Measurements from ENCODE around the gene MPHOSPH10.
"Not testable (repeated sequence)": the region's sequence is repeated elsewhere in the genome, so short reads cannot be mapped to it uniquely, and the experiment has no call there.

Gene MPHOSPH10

DNA sequence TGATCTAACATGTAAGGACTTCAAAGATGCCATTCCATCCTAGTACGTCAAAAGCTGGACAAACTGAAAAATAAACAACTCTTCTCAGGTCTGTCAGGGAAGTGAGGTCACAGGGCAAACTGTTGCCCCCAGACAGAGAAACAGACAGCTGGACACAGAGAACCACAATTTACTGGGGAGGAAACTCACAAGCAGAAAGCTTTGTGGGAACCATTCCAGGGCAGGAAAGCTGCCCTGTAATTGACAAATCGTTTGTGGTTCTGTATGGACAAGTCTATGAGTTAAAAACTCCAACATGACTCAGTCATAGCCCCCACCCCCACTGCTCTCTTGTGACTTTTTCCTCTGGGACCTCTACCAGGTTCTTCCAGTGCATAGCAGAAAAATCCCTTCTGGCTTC is 28.8 kb upstream of the MPHOSPH10 start:
- DNase-seq (ENCODE audit: insufficient read length, low spot score) (no peak), FAIRE-seq (no peak)
- TF ChIP-seq POU2F2 (IDR thresholded peaks at IDR 0.05; ENCODE audit: low read depth, low read length) (no peak), SPI1 (IDR thresholded peaks at IDR 0.05; ENCODE audit: low read depth, low read length) (no peak), TAF1 (IDR thresholded peaks at IDR 0.05; ENCODE audit: low read depth, low read length) (no peak), POLR2AphosphoS5 (IDR thresholded peaks at IDR 0.05; ENCODE audit: low read depth, low read length) (no peak), POLR2A (IDR thresholded peaks at IDR 0.05; ENCODE audit: low read depth, low read length) (no peak), PAX5 (IDR thresholded peaks at IDR 0.05; ENCODE audit: insufficient read depth, low read length, severe bottlenecking) (no peak)

DNA sequence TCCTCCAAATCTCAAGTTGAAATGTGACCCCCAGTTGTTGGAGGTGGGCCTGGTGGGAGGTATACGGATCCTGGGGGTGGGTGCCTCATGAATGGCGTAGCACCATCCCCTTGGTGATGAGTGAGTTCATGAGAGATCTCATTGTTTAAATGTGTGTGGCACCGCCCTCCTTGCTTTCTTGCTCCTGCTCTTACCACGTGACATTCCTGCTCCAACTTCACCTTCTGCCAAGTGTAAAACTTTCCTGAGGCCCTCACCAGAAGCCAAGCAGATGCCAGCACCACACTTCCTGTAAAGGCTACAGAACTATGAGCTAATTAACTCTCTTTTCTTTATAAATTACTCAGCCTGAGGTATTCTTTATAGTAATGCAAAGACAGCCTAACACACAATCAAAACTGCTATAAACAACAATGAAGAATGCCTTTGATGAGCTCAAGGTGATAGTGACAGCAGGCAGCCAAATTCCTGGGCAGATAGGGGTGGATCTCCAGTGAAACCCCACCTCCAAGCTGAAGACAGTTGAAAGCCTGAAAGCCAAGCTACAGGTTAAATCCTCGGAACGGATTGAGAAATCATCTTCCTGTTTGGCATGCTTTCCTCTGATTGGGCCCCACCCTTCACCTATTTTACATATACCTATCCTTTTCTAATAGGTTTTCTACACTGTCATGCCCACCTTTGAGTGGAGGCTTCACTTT is 27.3 kb upstream of the MPHOSPH10 start:
- FAIRE-seq (no peak), DNase-seq (ENCODE audit: insufficient read length, low spot score) (no peak)
- no peak for TF ChIP-seq POU2F2 (IDR thresholded peaks at IDR 0.05; ENCODE audit: low read depth, low read length)
- no peak for TF ChIP-seq TAF1 (IDR thresholded peaks at IDR 0.05; ENCODE audit: low read depth, low read length)
- TF ChIP-seq POLR2AphosphoS5 (IDR thresholded peaks at IDR 0.05; ENCODE audit: low read depth, low read length) = no peak
- no peak for TF ChIP-seq SPI1 (IDR thresholded peaks at IDR 0.05; ENCODE audit: low read depth, low read length)
- no peak for TF ChIP-seq PAX5 (IDR thresholded peaks at IDR 0.05; ENCODE audit: insufficient read depth, low read length, severe bottlenecking)
- no peak for TF ChIP-seq POLR2A (IDR thresholded peaks at IDR 0.05; ENCODE audit: low read depth, low read length)

DNA sequence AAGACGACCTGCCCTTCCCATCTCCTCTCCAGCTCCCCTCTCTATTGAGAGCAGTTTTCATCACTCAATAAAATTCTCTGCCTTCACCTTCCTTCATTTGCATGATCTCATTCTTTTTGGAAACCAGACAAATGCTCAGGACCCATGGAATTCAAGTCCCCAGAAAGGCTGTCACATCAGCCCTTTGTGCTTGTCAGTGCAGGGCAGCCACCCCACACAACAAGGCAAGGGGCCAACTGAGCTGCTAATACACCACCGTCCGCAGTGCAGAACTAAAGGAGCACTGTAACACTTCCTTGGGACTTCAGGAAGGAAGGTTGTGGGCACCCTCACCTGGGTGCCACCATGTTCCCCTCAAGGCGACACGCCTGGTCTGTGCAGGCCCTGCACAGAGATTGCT is 26.6 kb upstream of the MPHOSPH10 start:
- TF ChIP-seq POLR2AphosphoS5 (IDR thresholded peaks at IDR 0.05; ENCODE audit: low read depth, low read length) = no peak
- no peak for TF ChIP-seq TAF1 (IDR thresholded peaks at IDR 0.05; ENCODE audit: low read depth, low read length)
- no peak for TF ChIP-seq PAX5 (IDR thresholded peaks at IDR 0.05; ENCODE audit: insufficient read depth, low read length, severe bottlenecking)
- no peak for TF ChIP-seq SPI1 (IDR thresholded peaks at IDR 0.05; ENCODE audit: low read depth, low read length)
- TF ChIP-seq POLR2A (IDR thresholded peaks at IDR 0.05; ENCODE audit: low read depth, low read length) = no peak
- TF ChIP-seq POU2F2 (IDR thresholded peaks at IDR 0.05; ENCODE audit: low read depth, low read length) = no peak
- FAIRE-seq (no peak), DNase-seq (ENCODE audit: insufficient read length, low spot score) (no peak)

DNA sequence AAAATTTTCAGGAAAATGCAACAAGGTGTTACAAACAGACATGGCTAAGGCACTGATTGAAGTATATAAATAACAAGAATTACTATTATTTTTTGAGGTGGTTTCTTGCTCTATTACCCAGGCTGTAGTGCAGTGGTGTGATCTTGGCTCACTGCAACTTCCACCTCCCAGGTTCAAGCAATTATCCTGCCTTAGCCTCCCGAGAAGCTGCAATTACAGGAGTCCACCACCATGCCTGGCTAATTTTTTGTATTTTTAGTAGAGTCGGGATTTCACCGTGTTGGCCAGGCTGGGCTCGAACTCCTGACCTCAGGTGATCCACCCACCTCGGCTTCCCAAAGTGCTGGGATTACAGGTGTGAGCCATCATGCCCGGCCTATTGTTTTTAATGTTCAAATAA is 24.0 kb upstream of the MPHOSPH10 start:
- not testable (repeated sequence) for FAIRE-seq; DNase-seq (ENCODE audit: insufficient read length, low spot score)

- DNase-seq (ENCODE audit: insufficient read length, low spot score) = no peak
- no peak for FAIRE-seq
These were observed 22.3 kb upstream of the MPHOSPH10 start for GRCh38 chr2:71108091-71108490.

GRCh38 chr2:71113843-71114242 is 16.6 kb upstream of the MPHOSPH10 start:
- FAIRE-seq (no peak), DNase-seq (ENCODE audit: insufficient read length, low spot score) (no peak)
- TF ChIP-seq POLR2A (IDR thresholded peaks at IDR 0.05; ENCODE audit: low read depth, low read length) (no peak), PAX5 (IDR thresholded peaks at IDR 0.05; ENCODE audit: insufficient read depth, low read length, severe bottlenecking) (no peak), POU2F2 (IDR thresholded peaks at IDR 0.05; ENCODE audit: low read depth, low read length) (no peak), TAF1 (IDR thresholded peaks at IDR 0.05; ENCODE audit: low read depth, low read length) (no peak), SPI1 (IDR thresholded peaks at IDR 0.05; ENCODE audit: low read depth, low read length) (no peak), POLR2AphosphoS5 (IDR thresholded peaks at IDR 0.05; ENCODE audit: low read depth, low read length) (no peak)

More at GRCh38 chr2:71108091-71108490, 22.3 kb upstream of the MPHOSPH10 start:
- TF ChIP-seq POLR2A (IDR thresholded peaks at IDR 0.05; ENCODE audit: low read depth, low read length) (no peak), POU2F2 (IDR thresholded peaks at IDR 0.05; ENCODE audit: low read depth, low read length) (no peak), TAF1 (IDR thresholded peaks at IDR 0.05; ENCODE audit: low read depth, low read length) (no peak), PAX5 (IDR thresholded peaks at IDR 0.05; ENCODE audit: insufficient read depth, low read length, severe bottlenecking) (no peak), SPI1 (IDR thresholded peaks at IDR 0.05; ENCODE audit: low read depth, low read length) (no peak), POLR2AphosphoS5 (IDR thresholded peaks at IDR 0.05; ENCODE audit: low read depth, low read length) (no peak)

DNA sequence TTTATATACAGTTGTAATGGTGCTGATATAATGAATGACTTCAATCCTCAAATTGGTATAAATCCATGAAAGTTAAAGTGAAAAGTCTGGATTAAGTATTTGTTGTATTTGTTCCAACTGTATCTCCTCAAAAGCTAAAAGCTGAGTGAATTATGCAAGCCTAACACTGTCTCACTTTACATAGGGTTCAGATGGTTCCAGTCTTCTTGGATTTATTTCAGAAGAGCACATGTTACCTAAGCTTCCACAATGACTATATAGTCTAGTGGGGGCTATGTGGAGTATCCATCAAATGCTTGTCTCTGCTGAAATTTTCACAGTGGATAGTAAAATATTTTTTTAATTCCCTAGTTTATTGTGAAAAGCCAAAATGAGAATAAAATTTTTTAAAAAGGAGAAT is 13.4 kb upstream of the MPHOSPH10 start:
- DNase-seq (ENCODE audit: insufficient read length, low spot score) (no peak), FAIRE-seq (no peak)
- no peak for TF ChIP-seq POU2F2 (IDR thresholded peaks at IDR 0.05; ENCODE audit: low read depth, low read length)
- TF ChIP-seq TAF1 (IDR thresholded peaks at IDR 0.05; ENCODE audit: low read depth, low read length) = no peak
- TF ChIP-seq POLR2A (IDR thresholded peaks at IDR 0.05; ENCODE audit: low read depth, low read length) = no peak
- no peak for TF ChIP-seq SPI1 (IDR thresholded peaks at IDR 0.05; ENCODE audit: low read depth, low read length)
- no peak for TF ChIP-seq POLR2AphosphoS5 (IDR thresholded peaks at IDR 0.05; ENCODE audit: low read depth, low read length)
- TF ChIP-seq PAX5 (IDR thresholded peaks at IDR 0.05; ENCODE audit: insufficient read depth, low read length, severe bottlenecking) = no peak

GRCh38 chr2:71120195-71120594 is 10.2 kb upstream of the MPHOSPH10 start:
- TF ChIP-seq POLR2AphosphoS5 (IDR thresholded peaks at IDR 0.05; ENCODE audit: low read depth, low read length) = no peak
- TF ChIP-seq POLR2A (IDR thresholded peaks at IDR 0.05; ENCODE audit: low read depth, low read length) = no peak
- no peak for TF ChIP-seq PAX5 (IDR thresholded peaks at IDR 0.05; ENCODE audit: insufficient read depth, low read length, severe bottlenecking)
- TF ChIP-seq TAF1 (IDR thresholded peaks at IDR 0.05; ENCODE audit: low read depth, low read length) = no peak
- no peak for TF ChIP-seq POU2F2 (IDR thresholded peaks at IDR 0.05; ENCODE audit: low read depth, low read length)
- TF ChIP-seq SPI1 (IDR thresholded peaks at IDR 0.05; ENCODE audit: low read depth, low read length) = no peak
- FAIRE-seq (no peak), DNase-seq (ENCODE audit: insufficient read length, low spot score) (no peak)

DNA sequence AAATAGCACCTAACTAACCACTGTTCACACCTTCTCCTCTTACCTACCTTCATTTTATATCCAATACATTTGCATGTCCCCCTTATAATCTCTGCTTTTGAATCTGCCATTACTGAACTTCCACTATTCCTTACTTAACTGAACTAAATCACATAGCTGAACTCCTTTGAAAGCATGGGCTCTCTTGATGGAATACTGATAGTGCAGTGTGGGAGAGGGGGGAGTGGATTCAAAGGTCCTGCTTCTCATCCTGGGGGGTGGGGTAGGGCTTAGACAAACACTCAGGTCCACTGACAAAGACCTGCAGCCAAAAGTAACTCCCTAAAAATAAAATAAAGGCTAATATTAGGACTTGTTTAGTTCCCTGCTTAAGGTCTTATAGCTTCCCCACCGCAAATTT is 9.0 kb upstream of the MPHOSPH10 start:
- FAIRE-seq (no peak), DNase-seq (ENCODE audit: insufficient read length, low spot score) (no peak)
- no peak for TF ChIP-seq PAX5 (IDR thresholded peaks at IDR 0.05; ENCODE audit: insufficient read depth, low read length, severe bottlenecking)
- no peak for TF ChIP-seq POU2F2 (IDR thresholded peaks at IDR 0.05; ENCODE audit: low read depth, low read length)
- TF ChIP-seq TAF1 (IDR thresholded peaks at IDR 0.05; ENCODE audit: low read depth, low read length) = no peak
- TF ChIP-seq SPI1 (IDR thresholded peaks at IDR 0.05; ENCODE audit: low read depth, low read length) = no peak
- TF ChIP-seq POLR2AphosphoS5 (IDR thresholded peaks at IDR 0.05; ENCODE audit: low read depth, low read length) = no peak
- TF ChIP-seq POLR2A (IDR thresholded peaks at IDR 0.05; ENCODE audit: low read depth, low read length) = no peak

Data from GM12891 (cell line).